ENCODE results near the gene IQGAP2.
"Not testable (repeated sequence)": the region's sequence is repeated elsewhere in the genome, so short reads cannot be mapped to it uniquely, and the experiment has no call there.

IQGAP2 gene

DNA sequence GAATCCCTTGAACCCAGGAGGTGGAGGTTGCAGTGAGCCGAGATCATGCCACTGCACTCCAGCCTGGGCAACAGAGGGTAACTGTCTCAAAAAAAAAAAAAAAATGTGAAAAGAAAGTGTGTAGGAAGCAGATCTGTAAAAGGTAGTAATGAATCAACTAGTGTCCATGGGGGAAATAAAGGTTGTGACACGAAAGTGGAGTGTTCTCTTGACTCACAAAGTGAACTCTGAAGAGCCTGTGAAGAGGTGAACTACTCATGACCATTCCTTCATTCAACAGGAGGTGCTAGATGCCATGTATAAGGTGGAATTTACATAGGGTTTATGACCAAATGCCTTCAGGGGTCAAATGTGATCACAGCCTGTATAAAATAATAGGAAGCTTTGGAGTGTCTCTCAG lies 12.8 kb downstream of the IQGAP2 start:
- FAIRE-seq, result no peak

DNA sequence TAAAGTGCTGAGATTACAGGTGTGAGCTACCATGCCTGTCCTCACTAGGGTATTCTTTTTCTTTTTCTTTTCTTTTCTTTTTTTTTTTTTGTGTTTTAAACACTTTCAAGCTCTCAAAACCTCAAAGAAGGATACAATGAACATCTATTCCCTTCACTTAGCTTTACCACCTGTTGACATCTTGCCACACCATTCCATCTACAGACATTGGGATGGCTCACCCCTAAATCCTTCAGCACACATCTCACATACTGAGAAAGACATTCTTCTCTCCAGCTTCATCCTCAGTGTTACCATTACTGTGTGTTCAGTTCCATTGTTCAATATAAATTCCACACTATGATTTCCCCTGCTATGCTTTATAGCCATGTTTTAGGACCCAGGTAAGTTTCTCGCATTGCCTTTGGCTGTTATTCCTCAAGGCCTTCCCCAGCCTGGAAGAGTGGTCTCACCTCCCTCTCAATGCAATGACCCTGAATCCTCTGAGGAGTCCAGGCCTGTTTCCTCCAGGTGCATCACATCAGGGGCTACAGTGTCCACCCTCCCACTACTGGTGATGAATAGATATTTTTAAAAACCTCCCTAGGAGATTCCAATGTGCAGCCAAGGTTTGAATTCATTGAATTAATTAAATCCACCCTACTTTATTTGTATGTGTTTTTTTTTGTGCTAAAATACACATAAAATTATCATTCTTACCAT lies 16.7 kb downstream of the IQGAP2 start:
- FAIRE-seq, result no peak

DNA sequence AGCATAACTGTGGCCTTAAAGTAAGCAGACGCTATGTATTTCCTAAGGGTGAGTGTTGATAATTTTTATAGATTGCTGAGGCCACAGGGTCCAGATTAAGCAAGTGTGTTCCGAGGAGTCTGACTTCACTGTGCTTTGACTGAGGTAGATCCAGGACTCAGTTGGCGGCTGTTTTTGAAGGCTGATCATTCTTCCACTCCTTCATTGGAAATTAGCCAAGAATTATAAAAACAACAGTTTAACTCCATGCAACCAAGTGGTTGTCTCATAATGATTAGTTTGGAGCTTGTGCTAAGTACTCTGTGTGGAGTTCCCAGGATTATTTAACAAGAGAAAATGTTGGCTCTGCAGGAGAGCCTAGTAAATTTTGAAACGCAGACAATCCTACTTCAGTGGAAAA lies 19.1 kb downstream of the IQGAP2 start:
- no peak for FAIRE-seq

DNA sequence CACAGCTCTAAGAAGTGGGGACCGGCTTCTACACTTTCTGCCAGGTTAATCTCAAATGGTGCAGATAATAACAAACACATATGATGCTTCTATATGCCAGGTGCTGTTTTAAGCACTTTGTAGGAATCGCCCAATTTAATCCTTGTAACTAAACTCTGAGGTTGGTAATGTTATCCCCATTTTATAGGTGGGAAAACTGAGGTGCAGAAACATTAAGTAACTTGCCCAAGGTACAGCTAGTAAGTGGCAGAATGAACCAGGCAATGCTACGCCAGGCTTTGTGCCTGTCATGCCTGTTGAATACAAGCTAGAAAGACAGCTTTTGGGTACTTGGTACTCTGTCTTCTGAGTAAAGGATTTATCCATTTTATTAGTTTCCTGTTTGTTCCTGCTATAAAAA lies 19.7 kb downstream of the IQGAP2 start:
- FAIRE-seq, result no peak

DNA sequence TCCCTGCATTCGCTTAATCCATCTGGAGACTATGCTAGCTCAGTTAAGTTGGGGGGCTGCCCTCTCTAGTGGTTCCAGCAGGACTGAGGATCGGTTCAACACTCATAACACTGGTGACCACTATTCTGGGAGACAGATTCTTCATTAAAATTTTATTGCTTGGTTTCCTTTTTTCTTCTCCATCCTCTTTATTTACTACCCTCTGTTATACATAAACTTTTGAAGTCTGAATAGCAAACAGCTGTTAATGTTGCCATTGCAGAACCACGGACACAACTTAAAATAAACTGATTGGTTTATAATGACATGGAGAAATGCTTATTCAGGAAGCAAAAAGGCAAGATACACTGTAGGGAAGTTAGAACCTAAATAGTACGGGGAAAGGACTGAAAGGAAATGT lies 22.1 kb downstream of the IQGAP2 start:
- FAIRE-seq, result no peak

DNA sequence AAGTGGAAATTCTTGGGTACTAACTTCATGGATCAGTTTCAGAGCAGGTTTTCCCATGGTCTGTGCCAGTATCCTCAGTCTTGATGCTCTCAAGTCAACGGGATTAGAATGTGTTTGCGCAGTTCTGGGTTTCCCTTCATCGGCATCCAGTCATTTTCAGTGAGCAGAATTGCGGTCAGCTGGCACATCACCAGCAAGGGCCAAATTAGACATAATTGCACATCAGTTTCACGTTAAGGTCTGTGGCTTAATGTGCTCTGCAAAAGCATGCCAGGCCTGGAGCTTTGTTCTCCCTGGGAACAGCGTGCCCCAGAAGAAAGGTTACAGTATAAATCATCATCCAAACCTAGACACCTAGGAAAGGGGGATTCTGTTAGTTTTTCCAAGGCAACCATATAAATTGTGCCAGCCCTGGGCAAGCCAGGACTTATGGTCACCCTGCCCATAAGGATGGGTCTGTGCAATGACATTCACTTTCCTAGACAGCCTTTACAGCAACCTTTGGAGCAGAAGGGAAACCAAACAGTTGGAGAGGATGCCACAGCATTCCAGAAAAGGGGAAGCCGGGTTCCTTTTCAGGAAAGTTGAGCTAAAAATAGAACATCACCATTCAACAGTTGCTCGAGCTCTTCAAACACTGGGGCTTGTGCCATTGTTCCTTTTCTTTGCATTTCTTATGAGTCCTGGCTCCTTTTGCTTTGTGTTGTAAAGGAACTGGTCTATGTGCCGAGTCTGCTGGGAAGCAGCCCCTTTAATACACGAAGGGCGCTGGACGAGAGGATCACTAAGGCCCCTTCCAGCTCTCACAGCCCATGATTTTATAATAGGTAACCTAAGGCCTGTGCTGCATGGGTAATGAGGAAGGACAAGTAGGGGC lies 23.1 kb downstream of the IQGAP2 start:
- no peak for FAIRE-seq

DNA sequence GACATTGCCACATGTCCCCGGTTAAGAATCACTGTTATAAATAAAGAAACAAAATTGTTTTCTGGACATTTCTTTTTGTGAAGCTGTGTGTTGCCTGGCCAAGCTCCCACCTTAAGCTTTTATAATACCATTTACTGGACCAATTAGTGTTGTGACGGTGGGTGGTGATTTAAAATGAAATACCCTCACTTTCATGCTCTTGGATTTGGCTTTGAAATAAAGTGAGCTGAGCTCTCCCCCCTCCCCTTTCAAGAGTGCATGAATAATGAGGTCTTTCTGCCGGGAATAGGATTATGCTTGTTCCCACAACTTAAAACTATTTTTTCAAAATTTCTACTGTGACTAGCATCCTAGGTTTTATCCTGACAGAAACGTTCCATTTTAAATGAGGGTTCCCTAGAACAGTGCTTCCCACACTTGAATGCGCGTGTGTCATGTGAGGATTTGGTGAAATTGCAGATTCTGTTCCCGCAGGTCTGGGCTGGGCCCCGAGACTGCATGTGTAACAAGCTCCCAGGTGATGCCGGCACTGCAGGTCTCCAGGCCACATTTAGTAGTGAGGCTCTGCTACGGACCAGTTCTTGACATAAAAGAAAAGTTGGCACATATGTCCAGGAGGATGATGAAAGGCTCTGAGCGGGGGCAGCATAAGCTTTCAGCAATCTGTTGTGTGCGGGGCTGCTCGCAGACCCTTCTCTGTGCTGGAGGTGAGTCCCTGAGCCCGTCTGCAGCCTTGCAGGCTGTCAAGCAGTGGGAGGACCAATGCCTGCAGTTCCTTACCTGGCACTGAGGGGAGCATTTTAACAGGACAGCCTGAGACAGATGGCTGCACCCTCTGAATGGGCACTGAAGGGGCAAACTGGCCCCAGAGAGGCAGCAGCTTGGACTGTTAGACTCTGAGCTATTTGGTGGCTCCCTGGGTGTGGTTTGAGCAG lies 24.4 kb downstream of the IQGAP2 start:
- FAIRE-seq, result no peak

DNA sequence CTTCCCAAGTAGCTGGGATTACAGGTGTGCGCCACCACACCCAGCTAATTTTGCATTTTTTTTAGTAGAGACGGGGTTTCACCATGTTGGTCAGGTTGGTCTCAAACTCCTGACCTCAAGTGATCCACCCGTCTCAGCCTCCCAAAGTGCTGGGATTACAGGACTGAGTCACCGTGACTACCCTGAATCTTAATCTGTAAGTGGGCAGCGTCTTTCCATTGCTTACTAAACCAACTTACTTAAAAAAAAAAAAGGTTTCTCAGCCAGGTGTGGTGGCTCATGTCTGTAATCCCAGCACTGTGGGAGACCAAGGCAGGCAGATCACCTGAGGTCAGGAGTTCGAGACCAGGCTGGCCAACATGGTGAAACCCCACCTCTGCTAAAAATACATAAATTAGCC lies 25.5 kb downstream of the IQGAP2 start:
- not testable (repeated sequence) for FAIRE-seq

DNA sequence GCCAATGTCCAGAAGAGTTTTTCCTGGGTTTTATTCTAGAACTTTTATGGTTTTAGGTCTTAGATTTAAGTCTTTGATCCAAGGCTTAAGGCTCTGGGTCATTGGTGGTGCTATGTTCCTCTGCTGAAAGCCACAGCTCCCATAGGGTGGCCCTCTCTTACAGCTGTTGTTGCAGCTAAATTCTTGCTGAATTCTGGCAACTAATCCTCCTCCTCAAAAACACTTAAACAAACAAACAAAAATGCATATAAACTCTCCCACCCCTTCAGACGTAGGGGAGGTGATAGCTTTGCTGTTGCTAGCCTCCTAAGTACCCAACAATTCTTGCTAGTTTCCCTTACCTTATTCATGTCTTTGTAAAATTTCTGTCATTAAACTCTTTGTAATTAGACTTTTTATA lies 30.2 kb downstream of the IQGAP2 start:
- no peak for FAIRE-seq

DNA sequence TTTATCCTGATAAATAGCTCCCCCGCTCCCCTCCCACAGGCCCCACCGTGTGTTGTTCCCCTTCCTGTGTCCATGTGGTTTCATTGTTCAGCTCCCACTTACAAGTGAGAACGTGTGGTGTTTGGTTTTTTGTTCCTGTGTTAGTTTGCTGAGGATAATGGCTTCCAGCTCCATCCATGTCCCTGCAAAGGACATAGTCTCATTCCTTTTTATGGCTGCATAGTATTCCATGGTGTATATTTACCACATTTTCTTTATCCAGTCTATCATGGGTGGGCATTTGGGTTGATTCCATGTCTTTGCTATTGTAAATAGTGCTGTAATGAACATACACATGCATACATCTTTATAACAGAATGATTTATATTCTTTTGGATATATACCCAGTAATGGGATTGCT lies 34.4 kb downstream of the IQGAP2 start:
- FAIRE-seq, result not testable (repeated sequence)

DNA sequence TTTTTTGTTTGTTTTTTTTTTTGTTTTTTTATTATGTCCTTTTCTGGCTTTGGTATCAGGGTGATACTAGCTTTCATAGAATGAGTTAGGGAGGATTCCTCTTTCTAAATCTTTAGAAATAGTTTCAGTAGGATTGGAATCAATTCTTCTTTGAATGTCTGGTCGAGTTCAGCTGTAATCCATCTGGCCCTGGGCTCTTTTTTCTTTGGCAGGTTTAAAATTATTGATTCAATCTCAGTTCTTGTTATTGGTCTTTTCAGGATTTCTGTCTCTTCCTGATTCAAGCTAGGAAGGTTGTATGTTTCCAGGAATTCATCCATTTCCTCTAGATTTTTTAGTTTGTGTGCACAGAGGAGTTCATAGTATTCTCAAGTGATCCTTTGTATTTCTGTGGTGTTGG lies 34.9 kb downstream of the IQGAP2 start:
- no peak for FAIRE-seq

DNA sequence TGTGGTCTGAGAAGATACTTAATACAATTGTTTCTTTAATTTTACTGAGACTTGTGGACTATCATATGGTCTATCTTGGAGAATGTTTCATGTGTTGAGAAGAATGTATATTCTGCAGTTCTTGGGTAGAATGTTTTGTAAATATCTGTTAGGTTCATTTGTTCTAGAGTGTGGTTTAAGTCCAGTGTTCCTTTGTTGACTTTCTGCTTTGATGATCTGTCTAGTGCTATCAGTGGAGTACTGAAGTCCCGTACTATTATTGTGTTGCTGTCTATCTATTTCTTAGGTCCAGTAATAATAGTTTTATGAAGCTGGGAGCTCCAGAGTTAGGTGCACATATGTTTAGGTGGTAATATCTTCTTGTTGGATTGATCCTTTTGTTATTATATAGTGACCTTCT lies 36.1 kb downstream of the IQGAP2 start:
- no peak for FAIRE-seq

DNA sequence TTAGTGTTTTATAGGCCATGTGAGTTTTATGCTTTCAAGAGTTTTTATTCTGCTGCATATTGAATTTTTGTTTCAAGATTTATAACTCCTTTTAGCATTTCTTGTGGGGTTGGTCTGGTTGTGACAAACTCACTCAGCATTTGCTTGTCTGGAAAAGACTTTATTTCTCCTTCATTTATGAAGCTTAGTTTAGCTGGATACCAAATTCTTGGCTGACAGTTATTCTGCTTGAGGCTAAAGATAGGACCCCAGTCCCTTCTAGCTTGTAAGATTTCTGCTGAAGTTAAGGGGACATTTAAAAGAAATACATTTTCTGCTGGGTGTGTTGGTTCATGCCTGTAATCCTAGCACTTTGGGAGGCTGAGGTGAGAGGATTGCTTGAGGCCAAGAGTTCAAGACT lies 36.8 kb downstream of the IQGAP2 start:
- FAIRE-seq, result no peak

DNA sequence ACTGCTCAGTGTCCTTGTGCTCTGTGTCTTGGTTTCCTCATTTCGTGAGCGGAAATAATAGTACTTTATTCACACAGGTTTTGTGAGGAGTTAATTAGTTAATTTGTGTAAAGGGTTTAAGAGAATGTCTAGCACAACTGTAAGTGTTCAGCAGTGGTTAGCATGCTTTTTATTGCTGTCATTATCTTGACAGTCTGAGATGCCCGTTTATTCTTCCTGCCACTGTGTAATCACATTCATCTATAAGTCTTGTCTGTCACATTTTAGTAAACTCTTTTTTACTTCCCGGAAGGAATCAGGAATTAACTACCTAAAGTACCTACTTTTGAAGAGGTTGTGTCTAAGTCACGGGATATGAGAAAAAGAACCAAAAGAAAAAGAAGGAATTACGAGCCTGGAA lies 38.0 kb downstream of the IQGAP2 start:
- FAIRE-seq, result no peak

DNA sequence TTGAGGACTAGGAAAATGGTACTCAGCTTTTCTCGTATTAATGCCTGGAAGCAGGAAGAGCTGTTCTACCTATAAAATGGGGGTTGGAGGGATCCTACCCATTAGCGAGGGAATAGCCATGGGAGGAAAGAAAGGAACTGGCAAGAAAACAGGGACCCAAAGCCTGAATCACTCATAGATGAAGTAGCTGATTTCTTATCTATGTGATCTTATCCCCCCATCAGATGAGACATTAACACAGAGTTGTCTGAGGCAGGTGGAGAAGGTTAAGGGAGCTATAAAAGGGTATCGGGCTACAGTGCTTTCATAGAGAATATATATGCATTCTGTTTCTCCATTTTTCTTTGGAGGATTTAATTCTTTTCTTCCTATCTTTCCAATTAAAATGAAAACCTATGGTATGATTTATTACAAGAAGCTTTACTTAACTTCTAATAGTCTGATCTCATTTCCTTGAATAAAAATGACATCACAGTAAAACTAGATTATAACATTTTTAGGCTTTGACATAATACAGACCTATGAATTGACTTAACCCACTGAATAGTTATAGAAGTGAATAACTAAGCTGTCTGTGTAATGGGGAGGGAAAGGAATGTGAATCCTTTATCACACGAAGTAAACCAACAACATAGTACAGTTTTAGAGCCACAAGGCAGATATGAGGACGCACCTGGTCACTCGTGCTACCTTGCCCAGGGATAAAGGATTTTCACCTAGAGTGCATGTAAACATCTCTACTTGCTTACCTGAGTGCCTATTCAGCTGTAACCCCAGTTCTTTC lies 39.0 kb downstream of the IQGAP2 start:
- no peak for FAIRE-seq

DNA sequence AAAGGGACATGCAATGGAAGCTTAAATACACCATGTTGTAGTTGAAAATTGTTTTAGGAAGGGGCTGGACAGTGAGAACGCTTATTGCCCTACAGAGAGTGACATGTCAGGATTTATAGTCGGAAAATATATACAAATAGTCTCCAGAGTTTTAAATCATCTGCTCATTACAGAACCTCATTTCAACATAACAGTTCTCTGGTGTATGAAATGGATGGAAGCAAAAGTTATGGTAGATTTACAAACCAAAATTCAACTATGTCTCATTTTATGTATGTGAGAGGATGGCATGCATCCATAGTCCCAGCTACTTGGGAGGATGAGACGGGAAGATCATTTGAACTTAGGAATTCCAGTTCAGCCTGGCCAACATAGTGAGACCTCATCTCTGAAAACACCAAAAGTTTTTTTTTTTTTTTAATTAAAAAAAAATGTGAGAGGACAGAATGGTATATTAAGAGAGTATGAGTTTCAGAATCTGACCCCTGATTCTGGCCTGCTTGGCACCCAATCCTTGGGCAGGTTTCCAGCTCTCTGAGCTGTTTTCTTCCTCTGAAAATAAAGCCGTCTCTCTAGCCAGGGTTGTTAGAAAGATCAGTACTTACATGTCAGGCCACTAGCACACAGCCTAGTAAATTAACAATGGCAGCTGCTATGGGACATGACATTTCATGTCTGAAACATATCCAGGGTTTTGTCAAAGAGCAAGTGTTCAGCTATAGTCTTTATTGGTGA lies 40.1 kb downstream of the IQGAP2 start:
- no peak for FAIRE-seq

DNA sequence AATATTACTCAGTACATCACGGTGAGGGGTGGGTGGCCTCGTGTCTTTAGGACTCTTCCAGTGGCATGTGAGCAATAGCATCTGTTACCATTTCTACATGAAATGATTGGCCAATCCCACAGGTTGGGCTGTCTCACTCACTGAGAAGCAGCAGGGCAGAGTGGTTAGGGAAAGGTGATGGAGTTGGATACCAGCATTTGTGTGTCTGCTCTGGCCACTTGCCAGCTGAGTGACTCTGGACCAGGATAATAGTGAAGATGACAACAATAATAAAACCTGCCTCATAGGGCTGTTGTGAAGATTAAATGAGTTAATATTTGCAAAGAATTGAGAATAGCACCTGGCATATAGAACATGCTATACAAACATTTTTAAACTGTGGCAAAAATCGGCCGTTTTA lies 42.0 kb downstream of the IQGAP2 start:
- FAIRE-seq, result no peak

DNA sequence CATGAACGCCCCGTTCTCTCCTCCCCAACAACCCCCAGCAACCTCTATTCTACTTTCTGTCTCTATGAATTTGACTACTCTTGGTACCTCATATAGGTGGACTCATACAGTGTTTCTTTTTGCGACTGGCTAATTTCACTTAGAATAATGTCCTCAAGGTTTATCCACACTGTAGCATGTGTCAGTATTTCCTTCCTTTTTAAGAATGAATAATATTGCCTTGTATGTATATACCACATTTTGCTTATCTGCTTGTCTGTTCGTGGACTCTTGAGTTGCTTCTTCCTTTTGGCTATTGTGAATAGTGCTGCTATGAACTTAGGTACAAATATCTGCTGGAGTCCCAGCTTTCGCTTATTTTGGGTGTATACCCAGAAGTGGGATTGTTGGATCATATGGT lies 42.7 kb downstream of the IQGAP2 start:
- FAIRE-seq, result no peak

DNA sequence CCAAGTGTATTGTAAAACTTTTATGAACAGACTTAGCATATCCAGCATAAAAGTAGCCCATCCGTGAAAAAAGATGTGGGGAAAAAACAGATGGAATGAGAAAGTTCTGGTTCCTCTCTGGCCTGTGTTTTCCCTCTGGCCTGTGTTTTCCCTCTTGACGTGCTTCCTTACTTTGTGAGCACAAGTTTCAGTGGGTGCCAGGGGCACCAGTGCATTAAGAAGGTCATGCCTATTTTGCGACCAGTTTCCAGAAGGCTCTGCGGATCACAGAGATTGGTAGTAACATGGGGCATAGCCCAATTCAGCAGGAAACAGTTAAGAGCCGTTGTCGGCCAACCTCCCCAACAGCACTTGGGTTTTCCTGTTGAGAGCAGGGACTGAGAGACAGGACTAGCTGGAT lies 43.7 kb downstream of the IQGAP2 start:
- FAIRE-seq, result no peak

DNA sequence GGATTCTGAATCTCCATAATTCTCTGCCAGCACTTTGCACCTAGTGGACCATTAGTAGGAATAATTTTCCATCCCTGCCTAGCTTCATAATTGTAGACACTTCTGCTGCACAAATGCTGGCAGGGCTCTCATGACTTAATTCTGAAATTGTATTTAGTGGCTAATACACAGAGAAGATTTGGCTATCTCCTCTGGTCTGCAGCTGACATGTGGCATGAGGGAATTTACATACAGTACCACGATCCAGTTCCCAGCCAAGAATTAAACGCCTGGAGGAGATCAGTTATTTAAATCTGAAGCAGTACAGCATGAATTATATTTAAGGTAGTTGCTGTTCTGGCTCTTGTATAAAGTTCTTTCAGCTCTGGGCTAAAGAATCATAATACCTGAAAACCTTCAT lies 46.5 kb downstream of the IQGAP2 start:
- no peak for FAIRE-seq

DNA sequence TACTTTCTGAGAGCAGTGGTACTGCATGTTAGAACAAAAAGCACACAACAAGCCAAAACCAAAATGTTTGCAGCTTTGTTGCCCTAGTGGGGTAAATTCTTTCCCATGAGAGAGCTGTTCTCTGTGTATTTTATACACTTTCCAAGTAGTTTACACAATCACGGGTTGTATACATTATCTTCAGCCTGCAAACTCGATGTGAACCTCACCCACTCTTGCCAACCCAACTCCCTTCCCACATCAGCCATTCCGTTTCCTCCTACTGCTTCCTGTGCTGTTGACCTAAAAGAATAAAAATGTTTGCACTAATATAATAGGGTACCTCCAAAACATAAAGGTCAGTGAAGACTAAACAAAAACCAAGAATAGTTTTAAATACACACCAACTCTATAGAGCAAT lies 47.0 kb downstream of the IQGAP2 start:
- no peak for FAIRE-seq

Data from TTC549 (cell line).